NCI-H1436 (cell line): ENCODE data around the gene CELF3.
"Not testable (repeated sequence)": the region's sequence is repeated elsewhere in the genome, so short reads cannot be mapped to it uniquely, and the experiment has no call there.

Experiments
- DNase-seq: peaks from one replicate; lab custom pipeline; 2025; lab: John Stamatoyannopoulos, UW

The CELF3 gene

GRCh38 chr1:151703813-151704212 is 12.8 kb downstream of the CELF3 start:
- no peak for DNase-seq

- DNase-seq, result no peak
Observed at GRCh38 chr1:151702936-151703335, 13.7 kb downstream of the CELF3 start.

GRCh38 chr1:151701515-151701914 is 15.1 kb downstream of the CELF3 start:
- no peak for DNase-seq

DNA sequence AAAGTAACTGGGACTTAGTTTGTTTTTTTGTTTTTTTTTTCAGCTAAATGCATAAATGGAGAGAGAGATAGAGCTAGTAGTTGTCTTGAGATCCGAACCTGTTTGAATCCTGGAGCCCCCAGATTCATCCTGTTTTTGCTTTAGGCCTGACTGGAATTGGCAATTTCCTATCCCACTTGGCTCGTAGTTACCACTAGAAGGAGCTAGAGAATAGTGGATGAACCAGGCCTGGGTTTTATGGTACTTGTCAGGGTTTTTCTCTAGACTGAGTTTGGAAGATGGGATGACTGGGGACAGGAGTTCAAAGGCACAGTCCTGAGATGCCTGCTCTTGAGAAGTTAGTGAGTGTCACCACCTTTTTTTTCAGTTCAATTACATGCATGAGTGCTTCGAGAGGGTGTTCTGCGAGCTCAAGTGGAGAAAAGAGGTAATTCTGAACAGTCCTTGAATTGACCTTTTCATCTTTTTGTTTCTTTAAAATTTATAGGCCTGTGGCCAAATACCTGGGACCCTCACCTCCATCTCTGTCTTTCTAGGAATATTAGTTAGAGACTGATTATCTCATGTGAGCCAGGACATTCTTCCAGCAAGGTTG is 23.4 kb downstream of the CELF3 start:
- DNase-seq, result peak; percentile 16

GRCh38 chr1:151692226-151692625 is 24.4 kb downstream of the CELF3 start:
- DNase-seq, result no peak

GRCh38 chr1:151689494-151689893 is 27.1 kb downstream of the CELF3 start:
- no peak for DNase-seq

- DNase-seq, result no peak
Observed at GRCh38 chr1:151686561-151686960, 30.0 kb downstream of the CELF3 start.

GRCh38 chr1:151684128-151684527 is 32.5 kb downstream of the CELF3 start:
- DNase-seq, result no peak

- not testable (repeated sequence) for DNase-seq
Observed at GRCh38 chr1:151682901-151683300, 33.7 kb downstream of the CELF3 start.

- DNase-seq, result no peak
Observed at GRCh38 chr1:151681923-151682322, 34.7 kb downstream of the CELF3 start.

DNA sequence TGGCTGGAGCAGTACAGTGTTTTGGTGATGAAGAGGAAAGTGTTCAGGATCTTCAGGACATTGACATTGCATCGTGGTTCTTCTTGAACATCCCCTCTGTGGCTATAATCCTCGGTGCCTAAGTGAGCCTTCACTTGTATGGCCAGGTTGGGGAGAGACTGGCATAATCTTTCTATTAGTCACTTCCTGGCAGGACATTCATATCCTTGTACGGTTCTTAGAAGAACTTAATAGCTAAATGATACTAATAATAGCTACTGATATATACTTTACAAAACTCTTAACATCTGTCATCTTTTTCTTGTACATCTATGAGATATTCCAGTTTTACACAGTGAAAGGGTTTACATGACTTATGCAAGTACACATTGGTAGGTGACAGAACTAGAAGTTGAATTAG is 35.8 kb downstream of the CELF3 start:
- no peak for DNase-seq

GRCh38 chr1:151680391-151680790 is 36.2 kb downstream of the CELF3 start:
- DNase-seq, result no peak

GRCh38 chr1:151673407-151673806 is 43.2 kb downstream of the CELF3 start:
- no peak for DNase-seq

DNA sequence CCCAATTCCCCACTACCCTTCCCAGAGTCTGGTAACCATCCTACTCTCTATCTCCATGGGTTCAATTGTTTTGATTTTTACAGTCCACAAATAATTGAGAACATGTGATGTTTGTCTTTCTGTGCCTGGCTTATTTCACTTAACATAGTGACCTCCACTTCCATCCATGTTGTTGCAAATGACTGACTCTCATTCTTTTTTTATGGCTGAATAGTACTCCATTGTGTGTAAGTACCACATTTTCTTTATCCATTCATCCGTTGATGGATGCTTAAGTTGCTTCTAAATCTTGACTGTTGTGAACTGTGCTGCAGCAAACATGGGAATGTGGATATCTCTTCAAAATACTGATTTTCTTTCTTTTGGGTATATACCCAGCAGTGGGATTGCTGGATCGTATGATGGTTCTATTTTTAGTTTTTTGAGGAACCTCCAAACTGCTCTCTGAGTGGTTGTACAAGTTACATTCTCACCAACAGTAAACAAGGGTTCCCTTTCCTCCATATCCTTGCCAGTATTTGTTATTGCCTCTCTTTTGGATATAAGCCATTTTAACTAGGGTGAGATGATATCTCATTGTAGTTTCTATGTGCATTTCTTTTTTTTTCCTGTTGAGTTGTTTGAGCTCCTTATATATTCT is 46.4 kb downstream of the CELF3 start:
- not testable (repeated sequence) for DNase-seq

GRCh38 chr1:151668090-151668489 is 48.5 kb downstream of the CELF3 start:
- no peak for DNase-seq

DNA sequence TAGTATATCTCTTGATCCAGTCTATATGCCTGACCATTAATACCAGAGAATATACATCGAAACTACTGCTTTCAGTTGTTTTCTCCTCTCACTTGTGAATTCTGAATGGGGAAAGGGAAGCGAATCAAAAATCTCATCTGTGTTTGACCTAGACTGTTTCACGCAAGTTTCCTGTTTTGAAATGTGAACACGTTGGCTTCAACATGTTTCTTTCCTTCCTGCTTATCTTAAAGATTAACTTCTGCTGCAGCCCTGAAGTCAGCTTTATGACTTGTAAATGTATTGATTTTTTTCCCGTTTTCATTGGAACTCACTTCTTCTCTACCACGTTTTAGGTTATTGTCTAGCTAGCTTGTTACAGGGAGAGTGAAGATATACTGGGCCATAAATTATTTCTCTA is 54.9 kb downstream of the CELF3 start:
- DNase-seq, result no peak

- no peak for DNase-seq
Observed at GRCh38 chr1:151655371-151655770, 61.2 kb downstream of the CELF3 start.

DNA sequence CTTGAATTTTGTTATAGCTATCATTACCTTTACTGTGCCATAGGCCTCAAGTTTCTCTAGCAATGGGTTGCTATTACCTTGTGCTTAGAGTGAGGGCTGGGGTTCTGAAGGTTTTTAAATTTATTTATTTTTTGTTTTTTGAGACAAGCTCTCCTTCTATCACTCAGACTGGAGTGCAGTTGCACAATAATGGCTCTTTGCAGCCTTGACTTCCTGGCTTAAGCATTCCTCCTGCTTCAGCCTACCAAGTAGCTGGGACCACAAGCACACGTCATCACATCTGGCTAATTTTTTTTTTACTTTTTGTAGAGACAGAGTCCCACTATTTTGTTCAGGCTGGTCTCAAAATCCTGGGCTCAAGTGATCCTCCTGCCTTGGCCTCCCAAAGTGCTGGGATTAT is 63.2 kb downstream of the CELF3 start:
- DNase-seq, result no peak
